Gastrocnemius medialis (tissue), 4 donors: ENCODE measurements around the gene CORIN. TPM values are rescaled to one million over a fixed set of nuclear protein-coding genes. Genes with fewer than 3 reads are reported as not detected.

Experiments
- ATAC-seq, 2 donors: fragments of 150-250 bp; one replicate each; pipeline ENCODE4 v1.9.1; 2016
- DNase-seq, 2 donors: peaks; one replicate each; pipeline ENCODE4 v3.0.0-alpha.2; 2019
- H3K27ac ChIP-seq, 4 donors: fragments of 200-600 bp; sonication (generic); 1 replicate in 1 of 4; 2 replicates in 3 of 4; pipeline ENCODE4 v1.5.1; 2016 to 2018; ENCODE audit warnings: mild to moderate bottlenecking in 2 of 4, moderate library complexity in 1 of 4
- H3K27me3 ChIP-seq, 3 donors: fragments of 200-600 bp; sonication (generic) in 2 of 3; 1 replicate in 1 of 3; 2 replicates in 2 of 3; pipeline versions ENCODE4 v1.5.1 to v1.6.0; 2016 to 2019; ENCODE audit warnings: mild to moderate bottlenecking in 1 of 3, moderate library complexity in 1 of 3
- H3K36me3 ChIP-seq, 2 donors: fragments of 200-600 bp; sonication (generic) in 1 of 2; one replicate each; pipeline ENCODE4 v1.5.1; 2017 to 2018
- H3K4me1 ChIP-seq, 2 donors: fragments of 200-600 bp; sonication (generic) in 1 of 2; one replicate each; pipeline ENCODE4 v1.5.1; 2016 to 2017; ENCODE audit warnings: mild to moderate bottlenecking in 2 of 2
- H3K4me3 ChIP-seq, 4 donors: fragments of 200-600 bp; sonication (generic) in 3 of 4; 1 replicate in 1 of 4; 2 replicates in 3 of 4; pipeline ENCODE4 v1.5.1; 2016 to 2019; ENCODE audit warnings: mild to moderate bottlenecking in 2 of 4
- H3K9me3 ChIP-seq, 3 donors: fragments of 200-600 bp; sonication (generic) in 2 of 3; 1 replicate in 1 of 3; 2 replicates in 2 of 3; pipeline ENCODE4 v1.5.1; 2016 to 2019
- POLR2A ChIP-seq, 2 donors: fragments of 450-650 bp; IDR thresholded peaks; one replicate each; pipeline ENCODE4 v1.6.1; 2017; ENCODE audit warnings: antibody characterized with exemption in 2 of 2, mild to moderate bottlenecking in 2 of 2, moderate library complexity in 2 of 2
- in situ Hi-C, 4 donors: fragments of 200-750 bp; cut with MboI; loops; one replicate each; pipeline versions ENCODE4 v1.15.0 to v1.8.0; 2017; ENCODE audit warnings: low sequenced_read_pairs in 4 of 4
- intact Hi-C: fragments of 100-400 bp; cut with DNase I; formaldehyde crosslinking; loops from one replicate; pipeline ENCODE4 v1.15.1; 2023; ENCODE audit warnings: low total_unique reads
- total RNA-seq, 4 donors: library from RNA; depleted of rRNA; stranded (reverse); fragments of >200 nt; gene quantifications; one replicate each; pipeline versions ENCODE4 v1.1.0 to v1.2.3, GENCODE V29; 2016
- TF ChIP-seq, protein P1 (sequence below), 5 experiments: fragments of 450-650 bp in 3 of 5; fragments of 200-600 bp in 2 of 5; sonication (generic) in 2 of 5; IDR thresholded peaks in 4 of 5; conservative IDR thresholded peaks in 1 of 5; 1 replicate in 4 of 5; 2 replicates in 1 of 5; pipeline ENCODE4 v1.5.1; 2016 to 2019; ENCODE audit warnings: antibody characterized with exemption in 5 of 5, mild to moderate bottlenecking in 3 of 5, moderate library complexity in 3 of 5

Gene CORIN
- total RNA-seq, 4 donors from 2014 or later = 0.49 to 0.70 TPM; not detected in 2

DNA sequence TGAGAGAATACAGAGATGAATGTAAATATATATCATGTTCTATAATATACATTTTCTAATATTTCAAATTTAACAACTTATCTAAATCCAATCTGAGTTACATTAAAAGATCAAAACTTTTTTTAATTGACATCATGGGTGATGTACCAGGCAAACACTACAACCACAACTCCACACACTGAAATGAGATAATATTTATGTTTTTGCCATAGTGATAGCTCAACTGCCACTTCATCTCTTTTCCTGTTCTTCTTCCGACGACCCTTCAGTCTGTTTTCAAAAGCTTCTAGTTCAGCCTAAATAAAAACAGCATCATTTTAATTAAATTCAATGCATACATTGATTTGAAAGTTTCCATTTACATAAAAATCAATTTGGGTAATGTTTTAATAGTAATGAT is 10.2 kb upstream of the CORIN start:
- Histone ChIP-seq H3K36me3 (peaks cover 0 to 21% of the 10 kb centered on the region in 2 donors), H3K9me3 (no peaks in the 10 kb centered on the region)
- in situ Hi-C loops = loop anchor here in 1 of 4 donors (25.0 kb wide), 1 partner anchor 161 kb away; no protein-coding TSS in a partner anchor

DNA sequence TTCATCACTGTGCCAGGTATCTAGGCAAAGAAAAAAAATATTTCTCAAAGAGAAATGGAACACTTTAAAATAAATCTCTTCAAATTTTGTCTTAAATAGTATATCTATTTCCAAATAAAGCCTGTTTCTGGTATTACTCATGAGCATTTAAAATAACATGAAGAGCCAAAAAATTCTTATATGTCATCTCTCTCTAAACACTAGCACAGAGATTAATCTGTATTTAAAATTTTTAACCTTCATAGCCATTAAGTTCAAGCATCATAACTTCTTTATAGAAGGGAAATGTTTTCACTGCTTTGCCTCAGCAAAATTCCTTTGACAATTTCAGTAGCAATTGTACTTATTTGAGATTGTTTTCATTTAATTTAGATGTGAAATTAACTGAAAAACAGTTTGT is 5.1 kb upstream of the CORIN start:
- Histone ChIP-seq H3K36me3 (peaks cover 0 to 7% of the 10 kb centered on the region in 2 donors), H3K27me3 (peaks cover 0 to 1% (median 0%) of the 10 kb centered on the region in 3 donors), H3K4me1 (peaks cover 0 to 2% of the 10 kb centered on the region in 2 donors), H3K4me3 (no peak overlapping the region), H3K9me3 (no peaks in the 10 kb centered on the region), H3K27ac (no peak overlapping the region)
- in situ Hi-C loops (loop anchor here in 1 of 4 donors (25.0 kb wide), 1 partner anchor 156 kb away; no protein-coding TSS in a partner anchor), intact Hi-C loops (no loop called here)
- DNase-seq (no peak), ATAC-seq (no peak)
- no peak for TF ChIP-seq POLR2A (IDR thresholded peaks at IDR 0.05)
- TF ChIP-seq, protein P1, sequence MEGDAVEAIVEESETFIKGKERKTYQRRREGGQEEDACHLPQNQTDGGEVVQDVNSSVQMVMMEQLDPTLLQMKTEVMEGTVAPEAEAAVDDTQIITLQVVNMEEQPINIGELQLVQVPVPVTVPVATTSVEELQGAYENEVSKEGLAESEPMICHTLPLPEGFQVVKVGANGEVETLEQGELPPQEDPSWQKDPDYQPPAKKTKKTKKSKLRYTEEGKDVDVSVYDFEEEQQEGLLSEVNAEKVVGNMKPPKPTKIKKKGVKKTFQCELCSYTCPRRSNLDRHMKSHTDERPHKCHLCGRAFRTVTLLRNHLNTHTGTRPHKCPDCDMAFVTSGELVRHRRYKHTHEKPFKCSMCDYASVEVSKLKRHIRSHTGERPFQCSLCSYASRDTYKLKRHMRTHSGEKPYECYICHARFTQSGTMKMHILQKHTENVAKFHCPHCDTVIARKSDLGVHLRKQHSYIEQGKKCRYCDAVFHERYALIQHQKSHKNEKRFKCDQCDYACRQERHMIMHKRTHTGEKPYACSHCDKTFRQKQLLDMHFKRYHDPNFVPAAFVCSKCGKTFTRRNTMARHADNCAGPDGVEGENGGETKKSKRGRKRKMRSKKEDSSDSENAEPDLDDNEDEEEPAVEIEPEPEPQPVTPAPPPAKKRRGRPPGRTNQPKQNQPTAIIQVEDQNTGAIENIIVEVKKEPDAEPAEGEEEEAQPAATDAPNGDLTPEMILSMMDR (IDR thresholded peaks at IDR 0.05 in 4 of 5, conservative IDR thresholded peaks at IDR 0.05 in 1 of 5) = no peak

More for the DNA sequence above, 10.2 kb upstream of the CORIN start:
- H3K27me3 ChIP-seq = no peaks in the 10 kb centered on the region
- no peak for TF ChIP-seq POLR2A (IDR thresholded peaks at IDR 0.05)
- TF ChIP-seq, protein P1 (IDR thresholded peaks at IDR 0.05 in 4 of 5, conservative IDR thresholded peaks at IDR 0.05 in 1 of 5) = no peak
- no peak overlapping the region for H3K4me3 ChIP-seq
- no peaks in the 10 kb centered on the region for H3K4me1 ChIP-seq
- no peak for ATAC-seq
- H3K27ac ChIP-seq = no peak overlapping the region
- intact Hi-C loops = no loop called here
- no peak for DNase-seq

- no peak for DNase-seq
- intact Hi-C loops = no loop called here
- no peak for ATAC-seq
- Histone ChIP-seq H3K4me3 (no peak overlapping the region), H3K4me1 (peaks cover 18 to 21% of the 10 kb centered on the region in 2 donors), H3K36me3 (no peaks in the 10 kb centered on the region), H3K27ac (no peak overlapping the region), H3K27me3 (peaks cover 4 to 11% (median 7%) of the 10 kb centered on the region in 3 donors), H3K9me3 (no peaks in the 10 kb centered on the region)
- in situ Hi-C loops = loop anchor here in 1 of 4 donors (25.0 kb wide), 1 partner anchor 153 kb away; no protein-coding TSS in a partner anchor
- TF ChIP-seq, protein P1 (IDR thresholded peaks at IDR 0.05 in 4 of 5, conservative IDR thresholded peaks at IDR 0.05 in 1 of 5) = no peak
These were observed 2.4 kb upstream of the CORIN start for GRCh38 chr4:47840291-47840690.

DNA sequence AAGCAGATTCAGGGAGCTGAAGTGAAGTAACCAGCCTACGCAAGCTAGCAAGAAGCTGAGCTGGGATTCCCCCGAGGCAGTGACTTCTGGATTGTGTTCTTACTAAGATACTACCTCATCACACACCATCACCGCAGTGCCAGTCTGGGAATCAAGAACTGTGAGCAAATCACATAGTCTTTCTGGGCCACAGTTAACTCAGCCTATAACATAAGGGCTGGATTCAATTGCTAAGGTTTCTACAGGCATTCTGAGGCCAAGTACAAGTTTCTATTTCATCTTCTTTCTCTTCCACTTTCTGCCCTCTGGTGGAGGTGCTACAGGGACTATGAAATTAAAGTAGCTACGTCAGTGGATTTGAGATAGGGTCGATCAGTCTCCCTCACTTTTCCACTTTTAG is 1.4 kb upstream of the CORIN start:
- no peak for DNase-seq
- intact Hi-C loops = loop anchor here (5.0 kb wide), 1 partner anchor 132 kb away; no protein-coding TSS in a partner anchor
- H3K4me1 ChIP-seq = peaks cover 18 to 21% of the 10 kb centered on the region in 2 donors
- peaks cover 4 to 11% (median 7%) of the 10 kb centered on the region in 3 donors for H3K27me3 ChIP-seq
- no peaks in the 10 kb centered on the region for H3K36me3 ChIP-seq
- in situ Hi-C loops = loop anchor here in 1 of 4 donors (25.0 kb wide), 1 partner anchor 152 kb away; no protein-coding TSS in a partner anchor
- ATAC-seq = no peak
- no peak overlapping the region for H3K4me3 ChIP-seq
- H3K27ac ChIP-seq = no peak overlapping the region
- H3K9me3 ChIP-seq = no peaks in the 10 kb centered on the region
- TF ChIP-seq, protein P1 (IDR thresholded peaks at IDR 0.05 in 4 of 5, conservative IDR thresholded peaks at IDR 0.05 in 1 of 5) = no peak
